ENCODE data around the gene TSPEAR. TPM values are rescaled to one million over a fixed set of nuclear protein-coding genes. Genes with fewer than 3 reads are reported as not detected.

The TSPEAR gene
- not detected in 2 replicates for total RNA-seq

GRCh38 chr21:44711327-44712202 lies at the start of gene TSPEAR:
Gene TSPEAR (minus strand): TSS chr21:44711572. CDS start chr21:44711514, 58 bp downstream.

GRCh38 chr21:44697172-44697810 lies 14.1 kb downstream of the TSPEAR start, which contains the start of gene KRTAP10-12:
Gene KRTAP10-12 (plus strand): TSS chr21:44697172. CDS start chr21:44697202, 30 bp downstream.

GRCh38 chr21:44681861-44682579 lies 29.4 kb downstream of the TSPEAR start, which contains the start of gene KRTAP12-1:
Gene KRTAP12-1 (minus strand): TSS chr21:44682163. CDS start chr21:44682123, 40 bp downstream.

GRCh38 chr21:44666401-44667320 lies 44.7 kb downstream of the TSPEAR start, which contains the start of gene KRTAP12-2:
Gene KRTAP12-2 (minus strand): TSS chr21:44666927. CDS start chr21:44666886, 41 bp downstream.

GRCh38 chr21:44657635-44658540 lies 53.5 kb downstream of the TSPEAR start, which contains the start of gene KRTAP12-3:
Gene KRTAP12-3 (plus strand): TSS chr21:44657932. CDS start chr21:44657980, 48 bp downstream.

GRCh38 chr21:44654576-44655175 lies 56.7 kb downstream of the TSPEAR start, which contains the start of gene KRTAP12-4:
Gene KRTAP12-4 (minus strand): TSS chr21:44654659. CDS start chr21:44654614, 45 bp downstream.

GRCh38 chr21:44646366-44647221 lies 64.8 kb downstream of the TSPEAR start, which contains the start of gene KRTAP10-11:
Gene KRTAP10-11 (plus strand): TSS chr21:44646414. CDS start chr21:44646459, 45 bp downstream.

GRCh38 chr21:44637018-44637850 lies 74.1 kb downstream of the TSPEAR start, which contains the start of gene KRTAP10-10:
Gene KRTAP10-10 (plus strand): TSS chr21:44637356. CDS start chr21:44637418, 62 bp downstream.

GRCh38 chr21:44626673-44627143 lies 84.7 kb downstream of the TSPEAR start, which contains the start of gene KRTAP10-9:
Gene KRTAP10-9 (plus strand): TSS chr21:44627093. CDS start chr21:44627172, 79 bp downstream.

GRCh38 chr21:44612029-44612486 lies 99.3 kb downstream of the TSPEAR start, which contains the start of gene KRTAP10-8:
Gene KRTAP10-8 (plus strand): TSS chr21:44612079. CDS start chr21:44612101, 22 bp downstream.

GRCh38 chr21:44600118-44600978 lies 111.0 kb downstream of the TSPEAR start, which contains the start of gene KRTAP10-7:
Gene KRTAP10-7 (plus strand): TSS chr21:44600597. CDS start chr21:44600622, 25 bp downstream.

GRCh38 chr21:44592446-44593311 lies 118.7 kb downstream of the TSPEAR start, which contains the start of gene KRTAP10-6:
Gene KRTAP10-6 (minus strand): TSS chr21:44592505. CDS start chr21:44592484, 21 bp downstream.

GRCh38 chr21:44580231-44580821 lies 131.0 kb downstream of the TSPEAR start, which contains the start of gene KRTAP10-5:
Gene KRTAP10-5 (minus strand): TSS chr21:44580604. CDS start chr21:44580578, 26 bp downstream.

